ENCODE measurements around the gene TMEM174. TPM values are rescaled to one million over a fixed set of nuclear protein-coding genes. Genes with fewer than 3 reads are reported as not detected.

The TMEM174 gene
- total RNA-seq, 3 donors from 2014 or later = not detected

GRCh38 chr5:73153513-73153912 is 19.5 kb upstream of the TMEM174 start:
- no peaks in the 10 kb centered on the region for H3K4me1 ChIP-seq
- H3K36me3 ChIP-seq = no peaks in the 10 kb centered on the region
- no peaks in the 10 kb centered on the region for H3K9me3 ChIP-seq
- no peak overlapping the region for H3K27ac ChIP-seq
- no peak overlapping the region for H3K4me3 ChIP-seq
- intact Hi-C loops (cut with DNase I; ENCODE audit: low total_unique reads) = no loop called here
- no peak for DNase-seq (ENCODE audit: low spot score in 2 of 2)
- no peaks in the 10 kb centered on the region for H3K27me3 ChIP-seq
- no peak for TF ChIP-seq CTCF (IDR thresholded peaks at IDR 0.05)
- no peak for TF ChIP-seq POLR2A (IDR thresholded peaks at IDR 0.05)

DNA sequence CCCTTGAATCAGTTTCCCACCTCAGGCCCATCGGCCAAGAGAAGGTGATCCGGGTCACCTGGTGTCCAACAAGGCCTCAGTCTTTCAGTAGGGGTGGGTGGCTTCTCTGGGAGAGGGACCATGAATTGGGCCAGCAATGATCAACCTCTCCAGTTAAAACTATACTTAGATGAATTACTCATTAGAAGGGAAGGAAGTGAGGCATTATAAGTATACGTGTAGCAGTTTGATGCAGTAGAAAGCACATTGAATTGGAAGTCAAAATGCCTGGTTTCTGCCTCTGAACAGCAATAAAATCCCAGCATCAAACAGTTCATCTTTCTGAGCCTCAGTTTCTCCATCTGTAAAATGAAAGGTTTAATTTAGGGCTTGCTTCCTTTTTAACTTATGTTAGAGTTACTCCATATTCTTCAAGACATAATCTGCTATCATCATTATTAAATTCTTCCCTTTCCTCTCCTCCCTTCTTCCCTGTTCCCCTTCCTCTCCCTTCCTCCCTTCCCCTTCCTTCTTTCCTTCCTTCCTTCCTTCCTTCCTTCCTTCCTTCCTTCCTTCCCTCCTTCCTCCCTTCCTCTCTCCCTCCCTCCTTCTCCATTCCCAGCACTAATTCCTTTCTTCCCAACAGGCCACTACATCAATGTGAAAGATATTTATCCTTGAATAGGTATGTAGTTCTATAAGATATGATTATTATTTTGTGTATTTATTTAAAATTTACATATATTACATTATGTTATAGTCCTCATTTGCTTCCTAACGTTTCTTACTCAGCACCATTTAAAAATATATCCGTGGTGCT is 18.6 kb upstream of the TMEM174 start:
- Histone ChIP-seq H3K27ac (no peak overlapping the region), H3K27me3 (no peaks in the 10 kb centered on the region), H3K9me3 (no peaks in the 10 kb centered on the region), H3K4me1 (no peaks in the 10 kb centered on the region), H3K4me3 (no peak overlapping the region), H3K36me3 (no peaks in the 10 kb centered on the region)
- DNase-seq (ENCODE audit: low spot score in 2 of 2) = no peak
- intact Hi-C loops (cut with DNase I; ENCODE audit: low total_unique reads) = no loop called here
- no peak for TF ChIP-seq CTCF (IDR thresholded peaks at IDR 0.05)
- no peak for TF ChIP-seq POLR2AphosphoS5 (IDR thresholded peaks at IDR 0.05)
- no peak for TF ChIP-seq POLR2A (IDR thresholded peaks at IDR 0.05)

DNA sequence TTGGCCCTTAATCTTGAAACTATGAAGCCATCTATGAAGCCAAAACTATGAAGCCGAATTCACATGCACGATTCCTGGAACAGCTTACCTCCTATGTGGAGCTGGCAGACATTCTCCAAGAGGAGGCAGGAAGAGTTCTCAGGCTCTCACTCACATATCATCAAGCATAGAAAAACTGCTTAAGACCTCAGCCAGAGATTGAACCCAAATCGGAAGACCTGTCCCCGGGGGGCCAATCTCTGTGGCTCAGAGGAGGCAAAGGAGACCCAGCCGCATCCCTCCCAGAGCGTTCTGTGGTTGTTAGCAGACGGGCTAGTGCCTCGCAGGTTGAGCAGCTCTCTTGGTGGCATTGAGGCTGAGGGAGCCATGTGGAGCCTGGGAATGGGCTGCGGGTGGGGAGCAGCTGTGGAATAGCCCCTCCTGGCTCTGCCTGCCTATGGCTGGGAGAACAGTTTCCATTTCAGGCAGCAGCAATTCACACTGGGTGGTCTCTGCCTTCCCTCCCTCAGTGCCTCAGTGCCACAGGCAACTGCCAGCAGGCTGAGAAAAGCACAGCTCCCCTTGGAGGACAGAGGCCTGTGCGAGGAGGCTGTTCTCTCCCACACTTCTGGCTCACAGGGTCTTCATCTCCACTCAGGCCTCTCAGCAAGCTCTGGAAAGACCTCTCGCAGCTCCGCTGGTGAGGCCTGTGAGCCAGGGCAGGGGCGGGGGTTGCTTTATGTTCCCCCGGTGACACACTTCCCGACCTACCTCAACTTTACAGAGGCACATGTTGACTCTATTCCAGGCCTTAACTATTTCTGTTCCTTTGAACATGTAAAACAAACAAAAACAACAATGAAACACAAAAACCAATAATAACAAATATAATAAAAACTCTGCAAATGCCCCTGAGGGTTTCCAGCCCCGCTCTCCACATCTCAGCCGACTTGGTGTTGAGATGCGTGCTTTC is 17.4 kb upstream of the TMEM174 start:
- intact Hi-C loops (cut with DNase I; ENCODE audit: low total_unique reads) = no loop called here

DNA sequence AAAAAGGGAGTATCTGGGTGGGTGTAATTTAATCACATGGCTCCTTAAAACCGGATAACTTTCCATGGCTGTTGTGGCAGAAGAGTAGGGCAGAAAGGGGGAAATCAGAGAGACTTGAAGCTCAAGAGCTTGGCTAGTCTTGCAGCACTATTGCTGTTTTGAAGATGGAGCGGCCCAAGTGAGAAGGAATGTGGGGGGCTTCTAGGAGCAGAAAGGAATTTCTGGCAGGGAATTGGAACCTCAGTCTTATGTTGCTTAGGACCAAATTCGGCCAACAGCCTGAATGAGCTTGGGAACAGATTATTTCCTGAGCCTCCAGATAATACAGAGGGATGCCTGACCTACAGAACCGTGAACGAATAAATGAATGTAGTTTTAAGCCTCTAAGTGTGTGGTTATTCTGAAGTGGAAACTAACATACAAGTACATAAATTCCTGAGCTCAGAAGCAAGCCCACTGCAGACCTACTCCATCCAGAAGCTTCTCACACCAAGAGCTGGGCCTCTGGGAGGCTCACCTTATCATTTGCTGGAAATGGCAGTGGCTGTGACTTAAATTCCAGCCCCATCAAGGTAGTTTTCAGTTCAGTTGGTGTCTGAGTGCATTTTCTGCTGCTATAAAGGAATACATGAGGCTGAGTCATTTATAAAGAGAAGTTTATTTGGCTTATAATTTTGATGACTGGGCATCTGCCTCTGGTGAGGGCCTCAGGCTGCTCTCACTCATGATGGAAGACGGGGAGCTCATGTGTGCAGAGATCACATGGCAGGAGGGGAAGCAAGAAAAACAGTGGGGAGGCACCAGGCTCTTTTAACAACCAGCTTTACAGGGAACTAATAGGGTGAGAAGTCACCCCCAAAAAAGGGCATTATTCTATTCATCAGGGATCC is 15.3 kb upstream of the TMEM174 start:
- Histone ChIP-seq H3K27me3 (no peaks in the 10 kb centered on the region), H3K4me3 (no peak overlapping the region), H3K36me3 (no peaks in the 10 kb centered on the region), H3K9me3 (no peaks in the 10 kb centered on the region), H3K4me1 (no peaks in the 10 kb centered on the region), H3K27ac (no peak overlapping the region)
- DNase-seq (ENCODE audit: low spot score in 2 of 2) = no peak
- TF ChIP-seq CTCF (IDR thresholded peaks at IDR 0.05) = no peak
- TF ChIP-seq POLR2A (IDR thresholded peaks at IDR 0.05) = no peak
- intact Hi-C loops (cut with DNase I; ENCODE audit: low total_unique reads) = no loop called here

More for the DNA sequence above, 17.4 kb upstream of the TMEM174 start:
- no peak overlapping the region for H3K27ac ChIP-seq
- H3K27me3 ChIP-seq = no peaks in the 10 kb centered on the region
- H3K4me3 ChIP-seq = no peak overlapping the region
- no peaks in the 10 kb centered on the region for H3K9me3 ChIP-seq
- H3K4me1 ChIP-seq = no peaks in the 10 kb centered on the region
- no peaks in the 10 kb centered on the region for H3K36me3 ChIP-seq
- TF ChIP-seq CTCF (IDR thresholded peaks at IDR 0.05) (no peak), POLR2A (IDR thresholded peaks at IDR 0.05) (no peak), POLR2AphosphoS5 (IDR thresholded peaks at IDR 0.05) (no peak)
- no peak for DNase-seq (ENCODE audit: low spot score in 2 of 2)

Data from breast epithelium (tissue), 4 donors.